IMR-90 (cell line): ENCODE data around the gene MTOR. TPM values are rescaled to one million over a fixed set of nuclear protein-coding genes. Genes with fewer than 3 reads are reported as not detected.

ENCODE experiments used
- ATAC-seq: fragments of 200-7000 bp; cut with Tn5 transposase; 2 replicates; pipeline ENCODE4 v1.9.1; 2020; ENCODE audit warnings: low read depth, mild to moderate bottlenecking, moderate library complexity
- BruUV-seq: library from RNA; stranded (reverse); fragments of 400-500 nt; replicated peaks from 2 replicates; lab custom pipeline; 2021; lab: Mats Ljungman, UMichigan
- CTCF ChIA-PET: fragments of 300-600 bp; formaldehyde crosslinking; extraction: SDS; loops from one replicate; lab custom pipeline; 2021; ENCODE audit warnings: antibody characterized with exemption; lab: Yijun Ruan, JAX
- POLR2A ChIA-PET: fragments of 300-600 bp; sonication (Branson Sonifier 250); formaldehyde crosslinking; loops from one replicate; lab custom pipeline; 2022; ENCODE audit warnings: antibody characterized with exemption; ENCODE audit not compliant: unreplicated experiment; lab: Charles Lee
- DNase-seq: peaks from one replicate; pipeline ENCODE4 v3.0.0; 2013
- H2AFZ ChIP-seq: replicated peaks from 2 replicates; pipeline ENCODE3; 2013; ENCODE audit warnings: low read length, mild to moderate bottlenecking; ENCODE audit not compliant: poor library complexity
- H2AK5ac ChIP-seq: 2 replicates; pipeline ENCODE4 v1.6.1; 2013; ENCODE audit warnings: low read depth, low read length, inconsistent platforms
- H2AK9ac ChIP-seq: replicated peaks from 2 replicates; pipeline ENCODE3; 2013; ENCODE audit warnings: mild to moderate bottlenecking, low read depth, low read length, moderate library complexity; ENCODE audit not compliant: poor library complexity
- H2BK120ac ChIP-seq: 2 replicates; pipeline ENCODE4 v1.6.1; 2013; ENCODE audit warnings: low read depth, low read length, inconsistent platforms
- H2BK15ac ChIP-seq: 3 replicates; pipeline ENCODE4 v1.6.1; 2013; ENCODE audit warnings: low read depth, low read length, inconsistent platforms
- H2BK20ac ChIP-seq: 2 replicates; pipeline ENCODE4 v1.6.1; 2013; ENCODE audit warnings: low read depth, mild to moderate bottlenecking, inconsistent platforms, low read length, moderate library complexity
- H2BK5ac ChIP-seq: 2 replicates; pipeline ENCODE4 v1.6.1; 2013; ENCODE audit warnings: mild to moderate bottlenecking, low read depth, low read length, inconsistent platforms; ENCODE audit not compliant: poor library complexity, severe bottlenecking
- H3K14ac ChIP-seq: replicated peaks from 2 replicates; pipeline ENCODE4 v1.6.1; 2013; ENCODE audit warnings: low read depth, low read length, inconsistent platforms
- H3K18ac ChIP-seq: 2 replicates; pipeline ENCODE4 v1.6.1; 2013; ENCODE audit warnings: low read depth, low read length, control low read depth
- H3K23ac ChIP-seq: 2 replicates; pipeline ENCODE4 v1.6.1; 2013; ENCODE audit warnings: low read depth, low read length, inconsistent platforms
- H3K27ac ChIP-seq: 2 replicates; pipeline ENCODE4 v1.5.1; 2013; ENCODE audit warnings: mild to moderate bottlenecking, control low read depth, low read length; ENCODE audit not compliant: insufficient read depth
- H3K27me3 ChIP-seq: 2 replicates; pipeline ENCODE4 v1.6.1; 2013; ENCODE audit warnings: low read length; ENCODE audit not compliant: control insufficient read depth, insufficient read depth
- H3K36me3 ChIP-seq: 2 replicates; pipeline ENCODE4 v1.6.1; 2013; ENCODE audit warnings: low read length, mixed read lengths; ENCODE audit not compliant: control insufficient read depth, insufficient read depth
- H3K4ac ChIP-seq: 2 replicates; pipeline ENCODE4 v1.6.1; 2013; ENCODE audit warnings: low read depth, low read length, inconsistent platforms
- H3K4me1 ChIP-seq: 2 replicates; pipeline ENCODE4 v1.6.1; 2013; ENCODE audit warnings: low read length, mixed read lengths; ENCODE audit not compliant: control insufficient read depth, insufficient read depth
- H3K4me2 ChIP-seq: 2 replicates; pipeline ENCODE4 v1.6.1; 2013; ENCODE audit warnings: low read depth, mild to moderate bottlenecking, control low read depth, low read length, moderate library complexity
- H3K4me3 ChIP-seq: 2 replicates; pipeline ENCODE4 v1.5.1; 2013; ENCODE audit warnings: low read depth, mild to moderate bottlenecking, control low read depth, low read length, moderate library complexity; ENCODE audit not compliant: insufficient read depth
- H3K56ac ChIP-seq: 2 replicates; pipeline ENCODE4 v1.6.1; 2013; ENCODE audit warnings: low read length, inconsistent platforms; ENCODE audit not compliant: insufficient read depth; ENCODE audit errors: extremely low read depth
- H3K79me1 ChIP-seq, 2 experiments: 2 replicates each; pipeline ENCODE4 v1.6.1; 2013; ENCODE audit warnings: low read length in 2 of 2, inconsistent platforms in 1 of 2, low read depth in 1 of 2
- H3K9ac ChIP-seq: 2 replicates; pipeline ENCODE4 v1.6.1; 2013; ENCODE audit warnings: low read depth, low read length, control low read depth
- H3K9me1 ChIP-seq: 2 replicates; pipeline ENCODE4 v1.6.1; 2013; ENCODE audit warnings: low read length, inconsistent platforms; ENCODE audit not compliant: insufficient read depth
- H3K9me3 ChIP-seq: 2 replicates; pipeline ENCODE4 v1.6.1; 2013; ENCODE audit warnings: low read length; ENCODE audit not compliant: control insufficient read depth, insufficient read depth
- H4K20me1 ChIP-seq: 2 replicates; pipeline ENCODE4 v1.6.1; 2013; ENCODE audit warnings: low read length, inconsistent platforms; ENCODE audit not compliant: insufficient read depth
- H4K5ac ChIP-seq: 2 replicates; pipeline ENCODE4 v1.6.1; 2013; ENCODE audit warnings: mild to moderate bottlenecking, low read depth, low read length, control low read depth
- H4K8ac ChIP-seq, 2 experiments: 2 replicates each; pipeline ENCODE4 v1.6.1; 2013; ENCODE audit warnings: low read depth in 2 of 2, low read length in 2 of 2, control low read depth in 1 of 2, inconsistent platforms in 1 of 2
- H4K91ac ChIP-seq: 2 replicates; pipeline ENCODE4 v1.6.1; 2013; ENCODE audit warnings: low read depth, low read length, inconsistent platforms; ENCODE audit not compliant: insufficient read depth
- BHLHE40 ChIP-seq: fragments of 150-350 bp; IDR thresholded peaks from 2 replicates; pipeline ENCODE4 v1.6.1; 2016; ENCODE audit warnings: mild to moderate bottlenecking, low read depth, low read length
- CEBPB ChIP-seq: IDR thresholded peaks from 2 replicates; pipeline ENCODE4 v1.6.1; 2012; ENCODE audit warnings: low read depth, low read length, improper control_type of control experiment
- MXI1 ChIP-seq: IDR thresholded peaks from 2 replicates; pipeline ENCODE4 v1.6.1; 2012; ENCODE audit warnings: low read depth, mild to moderate bottlenecking, low read length, moderate library complexity, borderline replicate concordance
- POLR2A ChIP-seq: IDR thresholded peaks from 2 replicates; pipeline ENCODE4 v1.6.1; 2012; ENCODE audit warnings: mild to moderate bottlenecking, low read depth, low read length
- RAD21 ChIP-seq: IDR thresholded peaks from 2 replicates; pipeline ENCODE4 v1.6.1; 2012; ENCODE audit warnings: low read length, improper control_type of control experiment
- RCOR1 ChIP-seq: IDR thresholded peaks from 2 replicates; pipeline ENCODE4 v1.6.1; 2012; ENCODE audit warnings: mild to moderate bottlenecking, low read length, improper control_type of control experiment; ENCODE audit not compliant: insufficient replicate concordance
- USF2 ChIP-seq: fragments of 150-350 bp; IDR thresholded peaks from 2 replicates; pipeline ENCODE4 v1.6.1; 2017; ENCODE audit warnings: mild to moderate bottlenecking, antibody characterized with exemption, low read length, low read depth
- WGBS, 2 experiments: methylation state at CpG; one replicate each; pipeline versions ENCODE4 v1.1.5 to v1.1.7; 2013; ENCODE audit warnings: missing lambda C conversion rate in 2 of 2; ENCODE audit not compliant: insufficient read length in 1 of 2; ENCODE audit errors: extremely low coverage in 2 of 2; 5-methylcytosine and 5-hydroxymethylcytosine counted together
- dilution Hi-C: fragments of 300-500 bp; cut with HindIII; formaldehyde crosslinking; loops from one replicate; pipeline ENCODE4 v1.14.3; 2018; ENCODE audit warnings: low sequenced_read_pairs; ENCODE audit not compliant: unreplicated experiment
- in situ Hi-C: fragments of 300-500 bp; cut with MboI; formaldehyde crosslinking; loops from 3 replicates; pipeline ENCODE4 v1.14.3; 2019; ENCODE audit warnings: low sequenced_read_pairs, inconsistent platforms, mixed read lengths
- intact Hi-C: fragments of 100-400 bp; cut with micrococcal nuclease; formaldehyde crosslinking; loops from 2 replicates; pipeline ENCODE4 v1.10.0; 2022
- polyA plus RNA-seq, 3 experiments: library from polyadenylated mRNA; depleted of rRNA; stranded (reverse); fragments of >200 nt; gene quantifications; 2 replicates each; pipeline ENCODE4 v1.2.3, GENCODE V29; 2012; ENCODE audit warnings: low replicate concordance in 1 of 3
- total RNA-seq: library from RNA; depleted of rRNA; stranded (reverse); fragments of >200 nt; gene quantifications from 2 replicates; pipeline ENCODE4 v1.2.3, GENCODE V29; 2012
- TF ChIP-seq, protein P1 (sequence below): conservative IDR thresholded peaks from 2 replicates; pipeline ENCODE4 v1.5.1; 2012; ENCODE audit warnings: mild to moderate bottlenecking, low read depth, low read length, improper control_type of control experiment

Gene MTOR
- total and polyA plus RNA-seq, 2 of the 4 experiments (the other 2 are of a cell fraction), result 19.2 to 36.7 TPM

DNA sequence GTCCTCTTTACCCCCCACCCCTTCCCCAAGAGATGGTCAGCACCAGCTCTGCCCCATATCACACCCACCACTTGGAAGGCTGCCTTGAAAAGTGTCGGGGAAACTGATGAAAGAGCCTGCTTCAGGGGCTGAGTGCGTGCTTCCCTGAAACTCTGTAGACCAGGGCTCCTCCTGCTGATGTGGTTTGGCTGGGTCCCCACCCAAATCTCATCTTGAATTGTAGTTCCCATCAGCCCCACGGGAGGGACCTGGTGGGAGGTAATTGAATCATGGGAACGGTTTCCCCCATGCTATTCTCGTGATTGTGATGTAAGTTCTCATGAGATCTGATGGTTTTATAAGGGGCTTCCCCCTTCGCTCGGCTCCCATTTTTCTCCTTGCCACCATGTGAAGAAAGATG lies 47.0 kb upstream of the MTOR start:
- Histone ChIP-seq H4K8ac (no peak overlapping the region), H3K9me1 (no peaks in the 10 kb centered on the region), H2AFZ (no peak overlapping the region), H3K27me3 (peaks cover 28% of the 10 kb centered on the region), H2AK5ac (no peak overlapping the region), H3K56ac (no peak overlapping the region), H4K5ac (no peak overlapping the region), H3K36me3 (no peaks in the 10 kb centered on the region), H2AK9ac (no peak overlapping the region), H3K14ac (no peak overlapping the region), H4K91ac (no peak overlapping the region), H3K79me1 (no peaks in the 10 kb centered on the region), H3K4ac (no peak overlapping the region), H3K9ac (no peak overlapping the region), H2BK120ac (no peak overlapping the region), H3K4me2 (no peak overlapping the region), H3K27ac (no peak overlapping the region), H3K4me3 (no peak overlapping the region), H3K9me3 (no peaks in the 10 kb centered on the region), H4K20me1 (no peaks in the 10 kb centered on the region), H2BK20ac (no peak overlapping the region), H3K4me1 (no peaks in the 10 kb centered on the region), H2BK5ac (no peak overlapping the region), H3K23ac (no peak overlapping the region), H3K18ac (no peak overlapping the region), H2BK15ac (no peak overlapping the region)
- DNase-seq, result no peak
- TF ChIP-seq POLR2A (no peak), BHLHE40 (no peak), USF2 (no peak), RCOR1 (no peak), MXI1 (no peak), CEBPB (no peak), RAD21 (no peak)
- TF ChIP-seq, protein P1, sequence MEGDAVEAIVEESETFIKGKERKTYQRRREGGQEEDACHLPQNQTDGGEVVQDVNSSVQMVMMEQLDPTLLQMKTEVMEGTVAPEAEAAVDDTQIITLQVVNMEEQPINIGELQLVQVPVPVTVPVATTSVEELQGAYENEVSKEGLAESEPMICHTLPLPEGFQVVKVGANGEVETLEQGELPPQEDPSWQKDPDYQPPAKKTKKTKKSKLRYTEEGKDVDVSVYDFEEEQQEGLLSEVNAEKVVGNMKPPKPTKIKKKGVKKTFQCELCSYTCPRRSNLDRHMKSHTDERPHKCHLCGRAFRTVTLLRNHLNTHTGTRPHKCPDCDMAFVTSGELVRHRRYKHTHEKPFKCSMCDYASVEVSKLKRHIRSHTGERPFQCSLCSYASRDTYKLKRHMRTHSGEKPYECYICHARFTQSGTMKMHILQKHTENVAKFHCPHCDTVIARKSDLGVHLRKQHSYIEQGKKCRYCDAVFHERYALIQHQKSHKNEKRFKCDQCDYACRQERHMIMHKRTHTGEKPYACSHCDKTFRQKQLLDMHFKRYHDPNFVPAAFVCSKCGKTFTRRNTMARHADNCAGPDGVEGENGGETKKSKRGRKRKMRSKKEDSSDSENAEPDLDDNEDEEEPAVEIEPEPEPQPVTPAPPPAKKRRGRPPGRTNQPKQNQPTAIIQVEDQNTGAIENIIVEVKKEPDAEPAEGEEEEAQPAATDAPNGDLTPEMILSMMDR, result no peak
- POLR2A ChIA-PET, result no interaction called here
- BruUV-seq, result no TSS peak
- in situ Hi-C loops, result no loop called here
- intact Hi-C loops, result no loop called here
- dilution Hi-C loops, result no loop called here
- CTCF ChIA-PET, result interaction anchor here (1.3 kb wide), 1 partner anchor 27 kb away, joined by 3 read pairs; no protein-coding TSS in a partner anchor
- 40% methylated on average over 1 of the region's 7 CpGs; no CpG with 5 or more reads in 1 of the 2 experiments for WGBS, 2 experiments
- no peak for ATAC-seq
